CD4-positive, alpha-beta T cell treated with Interleukin-4 for 1 hour (primary cell): ENCODE measurements around the gene ZFP90.
"Not testable (repeated sequence)": the region's sequence is repeated elsewhere in the genome, so short reads cannot be mapped to it uniquely, and the experiment has no call there.

ENCODE experiments used
- DNase-seq, 2 donors: peaks; one replicate each; pipeline ENCODE4 v3.0.0-alpha.2; 2020 to 2022

The ZFP90 gene

GRCh38 chr16:68538880-68539701 lies at the start of gene ZFP90:
Gene ZFP90 (plus strand): TSS chr16:68539291. CDS start chr16:68539793, 502 bp downstream.
- peak; percentile 85 to 86 for DNase-seq

- no peak for DNase-seq
These were observed 48.7 kb upstream of the ZFP90 start for GRCh38 chr16:68490358-68490757.

- DNase-seq, result no peak
These were observed 48.1 kb upstream of the ZFP90 start for GRCh38 chr16:68490829-68491575.

- DNase-seq, result no peak
These were observed 47.5 kb upstream of the ZFP90 start for GRCh38 chr16:68491576-68491950.

- no peak for DNase-seq
These were observed 46.9 kb upstream of the ZFP90 start for GRCh38 chr16:68492151-68492542.

GRCh38 chr16:68492543-68493411 lies 46.3 kb upstream of the ZFP90 start:
- no peak for DNase-seq

- no peak for DNase-seq
These were observed 45.5 kb upstream of the ZFP90 start for GRCh38 chr16:68493412-68494070.

DNA sequence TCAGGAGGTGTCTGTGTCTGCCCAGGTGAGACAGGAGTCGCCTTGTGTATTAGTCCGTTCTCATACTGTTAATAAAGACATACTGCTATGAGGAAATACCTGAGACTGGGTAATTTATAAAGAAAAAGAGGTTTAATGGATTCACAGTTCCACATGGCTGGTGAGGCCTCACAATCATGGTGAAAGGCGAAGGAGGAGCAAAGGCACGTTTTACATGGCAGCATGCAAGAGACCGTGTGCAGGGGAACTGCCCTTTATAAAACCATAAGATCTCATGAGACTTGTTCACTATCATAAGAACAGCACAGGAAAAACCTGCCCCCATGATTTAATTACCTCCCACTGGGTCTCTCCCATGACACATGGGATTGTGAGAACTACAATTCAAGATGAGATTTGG lies 44.8 kb upstream of the ZFP90 start:
- not testable (repeated sequence) for DNase-seq

DNA sequence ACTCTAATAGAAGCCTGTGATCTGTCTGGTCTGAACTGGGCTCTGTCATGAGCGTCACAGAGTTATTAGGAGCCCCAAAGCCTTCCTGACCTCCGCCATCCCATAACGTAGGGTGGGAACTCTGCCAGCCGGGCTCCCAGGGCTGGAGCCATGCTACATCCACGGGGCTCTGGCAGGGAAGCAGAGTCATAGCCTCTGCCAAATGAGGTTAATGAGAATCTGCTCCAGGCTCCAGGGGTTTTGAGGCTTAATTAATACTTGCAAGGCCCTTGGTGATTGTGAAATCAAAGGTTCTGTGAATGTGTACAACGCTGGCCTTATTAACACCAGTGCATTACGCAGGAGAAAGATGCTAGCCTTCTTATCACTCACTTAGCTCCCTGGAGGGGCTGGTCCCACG lies 42.4 kb upstream of the ZFP90 start:
- DNase-seq, result no peak

- no peak for DNase-seq
These were observed 40.1 kb upstream of the ZFP90 start for GRCh38 chr16:68499006-68499405.

DNA sequence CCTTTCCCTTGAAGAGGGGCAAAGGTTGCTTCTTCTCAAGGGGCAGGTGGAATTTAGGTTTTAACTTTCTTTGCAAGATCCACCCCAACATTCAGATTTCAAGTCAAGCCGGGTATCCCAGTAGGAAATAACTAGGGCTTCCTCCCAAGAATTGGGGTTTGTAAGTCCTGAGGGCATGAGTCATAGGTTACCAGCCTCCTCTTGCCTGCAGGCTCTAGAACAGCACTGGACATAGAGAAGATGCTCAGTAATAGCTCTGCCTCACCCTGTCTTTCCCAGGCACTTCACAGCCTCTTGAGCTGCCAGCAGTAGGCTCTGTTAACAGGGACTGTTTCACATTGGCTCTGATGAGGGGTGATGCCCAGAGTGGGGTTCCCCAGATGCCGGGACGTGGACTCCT lies 35.8 kb upstream of the ZFP90 start:
- DNase-seq, result no peak

GRCh38 chr16:68504066-68504465 lies 35.0 kb upstream of the ZFP90 start:
- DNase-seq, result no peak

- no peak for DNase-seq
These were observed 32.6 kb upstream of the ZFP90 start for GRCh38 chr16:68506331-68507053.

- DNase-seq, result no peak
These were observed 31.1 kb upstream of the ZFP90 start for GRCh38 chr16:68508013-68508412.

GRCh38 chr16:68508641-68509240 lies 30.4 kb upstream of the ZFP90 start:
- DNase-seq, result no peak

- no peak for DNase-seq
These were observed 29.7 kb upstream of the ZFP90 start for GRCh38 chr16:68509381-68509780.

DNA sequence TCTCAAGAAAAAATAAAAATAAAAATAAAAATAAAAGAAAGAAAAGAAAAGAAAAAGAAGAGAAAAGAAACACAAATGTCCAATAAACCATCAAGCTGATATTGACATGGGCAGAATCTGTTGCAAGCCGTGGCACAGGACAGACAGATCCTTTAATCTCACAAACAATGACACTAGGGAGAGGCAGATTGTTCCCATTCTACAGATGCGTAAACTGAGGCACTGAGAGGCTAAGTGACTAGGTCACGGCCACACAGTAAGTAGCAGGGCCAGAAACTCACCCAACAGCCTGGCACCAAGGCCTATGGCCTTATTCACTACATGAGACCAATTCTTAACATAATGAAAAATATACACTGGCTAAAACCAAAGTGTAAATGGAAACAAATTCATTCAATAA lies 28.3 kb upstream of the ZFP90 start:
- DNase-seq, result no peak

- DNase-seq, result no peak
These were observed 26.9 kb upstream of the ZFP90 start for GRCh38 chr16:68512183-68512582.

DNA sequence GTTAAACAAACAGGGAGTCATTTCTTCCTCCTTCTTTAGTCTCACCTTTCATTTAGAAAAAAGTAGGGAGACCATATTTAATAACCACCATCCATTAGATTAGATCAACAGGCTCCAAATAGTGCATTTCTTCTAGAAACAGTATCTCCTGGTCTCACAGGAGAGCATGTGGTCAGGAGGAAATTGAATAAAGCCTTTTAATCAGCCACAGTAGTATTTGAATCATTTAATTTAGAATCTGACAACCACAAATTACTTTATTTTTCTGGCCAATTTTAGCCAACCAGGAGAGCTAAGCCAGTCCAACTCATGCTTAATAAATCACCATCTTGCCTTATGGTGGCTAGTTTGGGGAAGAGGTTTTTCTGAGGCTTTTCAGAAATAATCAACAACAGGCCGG lies 26.3 kb upstream of the ZFP90 start:
- DNase-seq, result no peak

DNA sequence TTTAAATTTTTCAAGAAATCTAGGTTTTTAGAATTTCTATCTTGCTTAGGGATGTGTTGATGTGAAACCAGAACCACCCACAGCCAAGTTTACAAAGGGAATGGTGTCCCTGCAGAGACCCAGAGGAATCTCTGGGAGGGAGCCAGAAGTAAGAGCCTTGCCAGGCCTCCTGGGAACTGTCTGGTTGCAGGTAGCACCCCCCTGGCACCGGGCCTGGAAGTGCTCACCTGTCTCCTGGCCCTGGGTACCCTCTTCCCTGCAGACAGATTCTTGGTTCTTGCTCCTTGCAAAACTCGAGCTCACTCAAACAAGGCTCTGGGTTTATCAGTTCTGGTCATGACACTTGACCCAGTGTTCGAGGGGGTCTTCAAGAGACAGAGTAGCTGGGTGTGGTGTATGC lies 24.6 kb upstream of the ZFP90 start:
- DNase-seq, result no peak

GRCh38 chr16:68517606-68518166 lies 21.4 kb upstream of the ZFP90 start:
- DNase-seq, result no peak
